H1 (cell line): ENCODE results near the gene TLCD3B. TPM values are rescaled to one million over a fixed set of nuclear protein-coding genes. Genes with fewer than 3 reads are reported as not detected.

Experiments used
- CTCF ChIA-PET: fragments of 300-600 bp; sonication (Branson Sonifier 250); formaldehyde crosslinking; loops from one replicate; lab custom pipeline; 2021; ENCODE audit not compliant: partially characterized antibody; lab: Charles Lee
- POLR2A ChIA-PET: fragments of 300-600 bp; sonication (Branson Sonifier 250); formaldehyde crosslinking; loops from one replicate; lab custom pipeline; 2021; ENCODE audit warnings: inconsistent platforms; ENCODE audit not compliant: partially characterized antibody; lab: Charles Lee
- DNase-seq, 2 experiments: peaks; one replicate each; pipeline versions ENCODE4 v3.0.0 to v3.0.0-alpha.2; 2010 to 2022; ENCODE audit warnings: low spot score in 2 of 2, low read depth in 1 of 2, mixed read lengths in 1 of 2
- FAIRE-seq: peaks from 2 replicates; lab custom pipeline; 2011; peaks lifted over from hg19 to GRCh38; lab: Jason Lieb, UNC
- H2AFZ ChIP-seq: 2 replicates; pipeline ENCODE4 v1.8.1; 2012; ENCODE audit warnings: low read length, inconsistent platforms
- H2AK5ac ChIP-seq: 2 replicates; pipeline ENCODE4 v1.6.1; 2013; ENCODE audit warnings: low read depth, low read length
- H2BK120ac ChIP-seq: replicated peaks from 2 replicates; pipeline ENCODE3; 2013; ENCODE audit warnings: low read depth, low read length, inconsistent platforms
- H2BK12ac ChIP-seq: 2 replicates; pipeline ENCODE4 v1.6.1; 2013; ENCODE audit warnings: low read depth, low read length
- H2BK15ac ChIP-seq: 2 replicates; pipeline ENCODE4 v1.6.1; 2013; ENCODE audit warnings: low read length
- H2BK20ac ChIP-seq: 2 replicates; pipeline ENCODE4 v1.6.1; 2013; ENCODE audit warnings: low read length
- H2BK5ac ChIP-seq: 2 replicates; pipeline ENCODE4 v1.6.1; 2013; ENCODE audit warnings: low read depth, low read length
- H3K14ac ChIP-seq: 2 replicates; pipeline ENCODE4 v1.6.1; 2013; ENCODE audit warnings: inconsistent platforms; ENCODE audit not compliant: insufficient read length
- H3K18ac ChIP-seq: 2 replicates; pipeline ENCODE4 v1.6.1; 2013; ENCODE audit warnings: low read length; ENCODE audit errors: extremely low read depth
- H3K23ac ChIP-seq: 2 replicates; pipeline ENCODE4 v1.6.1; 2013; ENCODE audit warnings: inconsistent platforms; ENCODE audit not compliant: insufficient read length
- H3K23me2 ChIP-seq: 2 replicates; pipeline ENCODE4 v1.6.1; 2013; ENCODE audit warnings: low read depth, low read length
- H3K27ac ChIP-seq: 2 replicates; pipeline ENCODE4 v1.6.1; 2011; ENCODE audit warnings: low read depth, low read length, inconsistent platforms
- H3K27me3 ChIP-seq, 4 experiments: replicated peaks in 1 of 4; 1 replicate in 1 of 4; 2 replicates in 3 of 4; pipeline versions ENCODE4 v1.6.1 to v1.8.1; 2011 to 2013; ENCODE audit warnings: low read length in 3 of 4, mild to moderate bottlenecking in 3 of 4, inconsistent platforms in 2 of 4, mixed read lengths in 2 of 4, moderate library complexity in 1 of 4; ENCODE audit not compliant: control insufficient read depth in 3 of 4, insufficient read depth in 3 of 4; ENCODE audit errors: extremely low read depth in 1 of 4
- H3K36me3 ChIP-seq, 4 experiments: 2 replicates each; pipeline versions ENCODE4 v1.6.1 to v1.8.1; 2011 to 2013; ENCODE audit warnings: mild to moderate bottlenecking in 4 of 4, low read length in 3 of 4, moderate library complexity in 2 of 4, control low read depth in 1 of 4, inconsistent platforms in 1 of 4; ENCODE audit not compliant: insufficient read depth in 4 of 4, control insufficient read depth in 2 of 4
- H3K4ac ChIP-seq: replicated peaks from 2 replicates; pipeline ENCODE3; 2013; ENCODE audit warnings: low read length, low read depth, mixed read lengths, inconsistent platforms; ENCODE audit not compliant: insufficient read length
- H3K4me1 ChIP-seq, 4 experiments: replicated peaks in 1 of 4; 1 replicate in 1 of 4; 2 replicates in 3 of 4; pipeline versions ENCODE4 v1.6.1 to v1.8.1; 2011 to 2013; ENCODE audit warnings: low read length in 3 of 4, inconsistent platforms in 2 of 4, mixed read lengths in 1 of 4; ENCODE audit not compliant: insufficient read depth in 4 of 4, control insufficient read depth in 3 of 4
- H3K4me2 ChIP-seq, 2 experiments: 2 replicates each; pipeline versions ENCODE4 v1.6.1 to v1.8.1; 2011 to 2013; ENCODE audit warnings: low read depth in 2 of 2, low read length in 2 of 2, control low read depth in 1 of 2, inconsistent platforms in 1 of 2, mild to moderate bottlenecking in 1 of 2; ENCODE audit not compliant: insufficient read depth in 1 of 2
- H3K4me3 ChIP-seq, 4 experiments: fragments of 200-600, 300-600 bp in 1 of 4; sonication (generic), shearing (Covaris generic), sonication (Bioruptor Twin) in 1 of 4; 2 replicates each; pipeline versions ENCODE4 v1.5.1 to v1.8.1; 2011 to 2016; ENCODE audit warnings: low read length in 4 of 4, low read depth in 3 of 4, control low read depth in 2 of 4, inconsistent platforms in 2 of 4, mild to moderate bottlenecking in 2 of 4, mixed read lengths in 1 of 4, moderate library complexity in 1 of 4; ENCODE audit not compliant: insufficient read depth in 2 of 4; ENCODE audit errors: extremely low read depth in 1 of 4
- H3K56ac ChIP-seq: replicated peaks from 2 replicates; pipeline ENCODE3; 2013; ENCODE audit warnings: low read depth, mild to moderate bottlenecking, mixed read lengths, low read length, inconsistent platforms; ENCODE audit not compliant: insufficient read length
- H3K79me1 ChIP-seq: 2 replicates; pipeline ENCODE4 v1.6.1; 2013; ENCODE audit warnings: low read depth, low read length, control low read depth
- H3K79me2 ChIP-seq, 2 experiments: 2 replicates each; pipeline versions ENCODE4 v1.6.1 to v1.8.1; 2012 to 2013; ENCODE audit warnings: low read length in 2 of 2, mild to moderate bottlenecking in 2 of 2, inconsistent platforms in 1 of 2; ENCODE audit not compliant: insufficient read depth in 2 of 2, control insufficient read depth in 1 of 2
- H3K9ac ChIP-seq, 4 experiments: replicated peaks in 1 of 4; 1 replicate in 1 of 4; 2 replicates in 3 of 4; pipeline versions ENCODE4 v1.6.1 to v1.8.1; 2011 to 2013; ENCODE audit warnings: low read depth in 3 of 4, low read length in 3 of 4, control low read depth in 2 of 4, mild to moderate bottlenecking in 2 of 4, moderate library complexity in 2 of 4, inconsistent platforms in 1 of 4; ENCODE audit errors: extremely low read depth in 1 of 4
- H3K9me3 ChIP-seq, 2 experiments: 2 replicates each; pipeline versions ENCODE4 v1.6.1 to v1.8.1; 2012 to 2013; ENCODE audit warnings: mild to moderate bottlenecking in 2 of 2, moderate library complexity in 2 of 2, control low read depth in 1 of 2, inconsistent platforms in 1 of 2, low read depth in 1 of 2, low read length in 1 of 2, mixed read lengths in 1 of 2; ENCODE audit not compliant: insufficient read depth in 2 of 2
- H4K20me1 ChIP-seq, 2 experiments: replicated peaks in 1 of 2; 2 replicates each; pipeline versions ENCODE3 to v1.8.1; 2011 to 2013; ENCODE audit warnings: inconsistent platforms in 2 of 2, low read length in 2 of 2, mild to moderate bottlenecking in 1 of 2; ENCODE audit not compliant: insufficient read depth in 2 of 2, control insufficient read depth in 1 of 2
- H4K5ac ChIP-seq: 2 replicates; pipeline ENCODE4 v1.6.1; 2013; ENCODE audit warnings: low read length, low read depth, mixed read lengths, inconsistent platforms; ENCODE audit not compliant: insufficient read length
- H4K8ac ChIP-seq: 2 replicates; pipeline ENCODE4 v1.8.0; 2013; ENCODE audit warnings: mild to moderate bottlenecking, moderate library complexity, low read length, inconsistent platforms; ENCODE audit not compliant: insufficient read depth; ENCODE audit errors: extremely low read depth
- H4K91ac ChIP-seq: replicated peaks from 2 replicates; pipeline ENCODE3; 2013; ENCODE audit warnings: low read length, mixed read lengths, inconsistent platforms; ENCODE audit not compliant: insufficient read length
- ASH2L ChIP-seq: fragments of 200-600, 300-600 bp; sonication (generic); IDR thresholded peaks from one replicate; pipeline ENCODE4 v1.7.1; 2017; ENCODE audit warnings: low read length
- CHD2 ChIP-seq: IDR thresholded peaks from 2 replicates; pipeline ENCODE4 v1.6.1; 2012; ENCODE audit warnings: low read length, improper control_type of control experiment
- CTBP2 ChIP-seq: IDR thresholded peaks from 2 replicates; pipeline ENCODE4 v1.7.0; 2011; ENCODE audit warnings: borderline replicate concordance, mild to moderate bottlenecking, moderate library complexity, mixed read lengths, low read length; ENCODE audit not compliant: insufficient read depth, insufficient read length
- HDAC6 ChIP-seq: IDR thresholded peaks from one replicate; pipeline ENCODE4 v1.7.1; 2012; ENCODE audit warnings: low read depth, mild to moderate bottlenecking, inconsistent platforms, low read length, moderate library complexity
- RNF2 ChIP-seq: fragments of 200-900, 300-1000 bp; sonication (generic); IDR thresholded peaks from 2 replicates; pipeline ENCODE4 v1.7.1; 2016; ENCODE audit warnings: borderline replicate concordance, low read depth, mild to moderate bottlenecking, antibody characterized with exemption, low read length; ENCODE audit not compliant: poor library complexity, severe bottlenecking; ENCODE audit errors: missing control alignments
- SP4 ChIP-seq: IDR thresholded peaks from 2 replicates; pipeline ENCODE4 v1.6.1; 2012; ENCODE audit warnings: low read length, inconsistent platforms
- YY1 ChIP-seq: IDR thresholded peaks from 2 replicates; pipeline ENCODE4 v1.6.1; 2011; ENCODE audit warnings: low read depth, mild to moderate bottlenecking, low read length
- WGBS, 2 experiments: shearing (Covaris generic) in 1 of 2; methylation state at CpG; one replicate each; pipeline versions ENCODE4 v1.1.6 to v1.1.7; 2013 to 2015; ENCODE audit warnings: low lambda C conversion rate in 2 of 2, mixed read lengths in 2 of 2, inconsistent platforms in 1 of 2, low coverage in 1 of 2, missing lambda C conversion rate in 1 of 2; ENCODE audit not compliant: insufficient replicate concordance in 2 of 2, insufficient coverage in 1 of 2, insufficient read length in 1 of 2; ENCODE audit errors: extremely low coverage in 1 of 2, missing lambda C conversion rate in 1 of 2; 5-methylcytosine and 5-hydroxymethylcytosine counted together
- long read RNA-seq, 2 experiments: library from RNA in 1 of 2; library from capped mRNA in 1 of 2; stranded (forward); transcript quantifications; one replicate each; pipeline ENCODE4 v2.0.0, GENCODE V29; 2021; ENCODE audit warnings: inconsistent platforms in 1 of 2
- polyA minus RNA-seq, 3 experiments: library from RNA; depleted of rRNA, polyadenylated mRNA; stranded (reverse); fragments of >200 nt; gene quantifications; 1 replicate in 2 of 3; 2 replicates in 1 of 3; pipeline ENCODE4 v1.2.3, GENCODE V29; 2011
- polyA plus RNA-seq, 7 experiments: library from polyadenylated mRNA; depleted of rRNA in 3 of 7; stranded (reverse) in 5 of 7; unstranded in 2 of 7; fragments of >200 nt in 5 of 7; fragments of 200-250 nt in 2 of 7; gene quantifications; 1 replicate in 5 of 7; 2 replicates in 1 of 7; 4 replicates in 1 of 7; pipeline versions ENCODE4 v1.2.1 to v1.2.3, GENCODE V29; 2011 to 2013; ENCODE audit warnings: missing spikeins in 2 of 7, mixed read lengths in 2 of 7
- total RNA-seq: library from RNA; stranded (reverse); fragmentation: NEBNext Ultra II Directional; extraction: Animal tissue kit (Norgen Biotek cat#: 25700); gene quantifications from 2 replicates; pipeline ENCODE4 v1.2.1, GENCODE V29; 2021

Gene TLCD3B, protein sequence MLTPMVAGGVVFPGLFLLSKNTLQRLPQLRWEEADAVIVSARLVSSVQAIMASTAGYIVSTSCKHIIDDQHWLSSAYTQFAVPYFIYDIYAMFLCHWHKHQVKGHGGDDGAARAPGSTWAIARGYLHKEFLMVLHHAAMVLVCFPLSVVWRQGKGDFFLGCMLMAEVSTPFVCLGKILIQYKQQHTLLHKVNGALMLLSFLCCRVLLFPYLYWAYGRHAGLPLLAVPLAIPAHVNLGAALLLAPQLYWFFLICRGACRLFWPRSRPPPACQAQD
- total RNA-seq (26.9 and 27.8 TPM in 2 replicates), polyA plus RNA-seq (2011; rRNA removed) (15.2 and 23.0 TPM in 2 replicates), polyA minus RNA-seq (2011; rRNA and poly(A)+ RNA removed) (12.2 and 15.3 TPM in 2 replicates)
- 10.8 TPM for polyA plus RNA-seq (2011; cell fraction: cytosol; rRNA removed)
- polyA plus RNA-seq (2011; cell fraction: nucleus; rRNA removed), result 27.6 TPM
- 22.8 to 38.2 TPM (median 34.6 TPM) in 4 replicates for polyA plus RNA-seq (2012, experiment 1 of 2)
- 27.3 TPM for polyA plus RNA-seq (2012, experiment 2 of 2)
- 20.8 TPM for polyA plus RNA-seq (2013, experiment 1 of 2)
- polyA plus RNA-seq (2013, experiment 2 of 2), result 21.9 TPM
- polyA minus RNA-seq (2011; cell fraction: cytosol; rRNA and poly(A)+ RNA removed), result 26.3 TPM
- polyA minus RNA-seq (2011; cell fraction: nucleus; rRNA and poly(A)+ RNA removed), result 7.4 TPM
- long read RNA-seq, experiment 1, transcript FAM57B-202 (5 exons, 2,313 nt), result major isoform, 9 of 20 reads
- long read RNA-seq, experiment 1, partial matches to known transcripts, result 2 of 20 reads
- long read RNA-seq, experiment 1, other reads (novel, unspliced or antisense), result 9 of 20 reads
- long read RNA-seq, experiment 2, partial matches to known transcripts, result 0 of 1 reads
- long read RNA-seq, experiment 2, other reads (novel, unspliced or antisense), result 1 of 1 reads

DNA sequence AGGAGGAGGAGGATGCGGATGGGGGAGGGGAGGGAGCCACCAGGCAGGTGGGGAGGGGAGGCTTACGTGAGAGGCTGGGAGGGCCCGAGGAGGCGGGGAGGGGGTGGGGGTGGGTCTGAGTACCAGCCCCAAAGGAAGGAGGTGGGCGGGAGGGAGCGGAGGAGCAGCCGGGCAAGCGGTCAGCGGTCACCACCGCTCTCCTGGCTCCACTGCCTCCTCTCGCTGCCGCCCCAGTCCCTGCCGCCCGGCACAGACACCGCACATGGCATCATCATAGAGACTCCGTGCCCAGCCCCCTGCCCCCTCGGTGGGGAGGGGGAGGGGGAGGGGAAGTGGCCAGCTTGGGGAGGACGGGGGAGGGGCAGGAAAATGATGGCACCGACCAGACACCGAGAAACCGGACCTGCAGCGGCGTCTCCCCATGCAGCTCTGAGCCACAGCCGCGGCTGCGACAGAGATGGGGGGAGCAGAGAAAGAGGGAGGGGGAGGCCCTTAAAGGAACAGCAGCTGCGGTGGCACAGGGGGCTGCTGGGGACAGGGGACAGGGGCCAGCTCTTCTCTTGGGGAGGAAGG lies at the start of gene TLCD3B:
Gene TLCD3B, minus strand, starts transcription at position 431 of the 573 bp plus-strand sequence. CDS start 744 bp downstream, outside the sequence.
- Histone ChIP-seq H3K4me1 (peaks cover 0 to 26% (median 19%) of the 10 kb centered on the region in 4 experiments; a peak in 6 of 7 replicates), H3K23me2 (peaks cover 10% of the 10 kb centered on the region; the same call in 1 of the 2 replicates), H4K20me1 (peaks cover 12 to 16% of the 10 kb centered on the region in 2 experiments), H3K36me3 (peaks cover 0 to 4% (median 0%) of the 10 kb centered on the region in 4 experiments; a peak in 2 of 8 replicates), H3K4me3 (peak within 1 kb of the TSS; percentile 46 to 90 (median 55)), H3K9ac (peak within 1 kb of the TSS in 3 of 4 experiments; percentile 25 to 58 (median 52); a peak in 3 of 7 replicates), H3K27ac (no peak within 1 kb of the TSS), H2BK5ac (peak within 1 kb of the TSS; percentile 56; the same call in 1 of the 2 replicates), H4K91ac (peak within 1 kb of the TSS; percentile 52), H3K23ac (no peak within 1 kb of the TSS), H2BK15ac (peak within 1 kb of the TSS; percentile 95; the same call in 1 of the 2 replicates), H3K4ac (peak within 1 kb of the TSS; percentile 65), H3K56ac (no peak within 1 kb of the TSS), H3K79me2 (no peaks in the 10 kb centered on the region), H2BK12ac (peak within 1 kb of the TSS; percentile 75; the same call in 1 of the 2 replicates), H3K4me2 (peak within 1 kb of the TSS; percentile 84 to 96), H2BK20ac (peak within 1 kb of the TSS; percentile 99), H2BK120ac (no peak within 1 kb of the TSS), H4K5ac (peak within 1 kb of the TSS; percentile 81), H2AFZ (peak within 1 kb of the TSS; percentile 50; the same call in 1 of the 2 replicates), H3K18ac (peak within 1 kb of the TSS; percentile 97), H3K79me1 (peaks cover 5% of the 10 kb centered on the region; the same call in 1 of the 2 replicates), H2AK5ac (no peak within 1 kb of the TSS; the same call in 1 of the 2 replicates), H4K8ac (peak within 1 kb of the TSS; percentile 78), H3K27me3 (peaks cover 0 to 14% (median 5%) of the 10 kb centered on the region in 4 experiments; a peak in 2 of 7 replicates), H3K14ac (peak within 1 kb of the TSS; percentile 37), H3K9me3 (no peaks in the 10 kb centered on the region)
- POLR2A ChIA-PET, result interaction anchor here (0.6 to 4.2 kb wide), 20 partner anchors 10 to 331 kb away, joined by 3 to 25 read pairs (median 4); partner anchors contain the start of genes ALDOA, ASPHD1, DOC2A and KIF22
- CTCF ChIA-PET, result interaction anchor here (0.6 to 3.0 kb wide), 34 partner anchors 8 to 1057 kb away, joined by 3 to 23 read pairs (median 8); partner anchors contain the start of genes ASPHD1, C16orf92, KCTD13 and PAGR1
- no peak for FAIRE-seq
- WGBS, 2 experiments, result no CpG with 5 or more reads among the region's 27 CpGs
- peak in 1 of 2 experiments; percentile 76 for DNase-seq
- peak; percentile 53 for TF ChIP-seq ASH2L
- TF ChIP-seq HDAC6, result no peak
- no peak for TF ChIP-seq YY1
- no peak for TF ChIP-seq CTBP2
- TF ChIP-seq SP4, result no peak
- TF ChIP-seq CHD2, result no peak
- no peak for TF ChIP-seq RNF2
